OCI-LY1 (cell line): ENCODE data around the gene GLIS1.

ENCODE experiments used
- EZH2 ChIP-seq: fragments of 200-600 bp; sonication (generic), shearing (Covaris generic); IDR thresholded peaks from 2 replicates; pipeline ENCODE4 v1.8.0; 2017; ENCODE audit warnings: borderline replicate concordance, mixed run types, mild to moderate bottlenecking, antibody characterized with exemption, low read length, moderate library complexity, mixed read lengths
- TF ChIP-seq, protein P1 (sequence below): fragments of 200-600 bp; sonication (generic), shearing (Covaris generic); IDR thresholded peaks from 2 replicates; pipeline ENCODE4 v1.5.1; 2017; ENCODE audit warnings: mild to moderate bottlenecking, antibody characterized with exemption, low read length, moderate library complexity, mixed read lengths

DNA sequence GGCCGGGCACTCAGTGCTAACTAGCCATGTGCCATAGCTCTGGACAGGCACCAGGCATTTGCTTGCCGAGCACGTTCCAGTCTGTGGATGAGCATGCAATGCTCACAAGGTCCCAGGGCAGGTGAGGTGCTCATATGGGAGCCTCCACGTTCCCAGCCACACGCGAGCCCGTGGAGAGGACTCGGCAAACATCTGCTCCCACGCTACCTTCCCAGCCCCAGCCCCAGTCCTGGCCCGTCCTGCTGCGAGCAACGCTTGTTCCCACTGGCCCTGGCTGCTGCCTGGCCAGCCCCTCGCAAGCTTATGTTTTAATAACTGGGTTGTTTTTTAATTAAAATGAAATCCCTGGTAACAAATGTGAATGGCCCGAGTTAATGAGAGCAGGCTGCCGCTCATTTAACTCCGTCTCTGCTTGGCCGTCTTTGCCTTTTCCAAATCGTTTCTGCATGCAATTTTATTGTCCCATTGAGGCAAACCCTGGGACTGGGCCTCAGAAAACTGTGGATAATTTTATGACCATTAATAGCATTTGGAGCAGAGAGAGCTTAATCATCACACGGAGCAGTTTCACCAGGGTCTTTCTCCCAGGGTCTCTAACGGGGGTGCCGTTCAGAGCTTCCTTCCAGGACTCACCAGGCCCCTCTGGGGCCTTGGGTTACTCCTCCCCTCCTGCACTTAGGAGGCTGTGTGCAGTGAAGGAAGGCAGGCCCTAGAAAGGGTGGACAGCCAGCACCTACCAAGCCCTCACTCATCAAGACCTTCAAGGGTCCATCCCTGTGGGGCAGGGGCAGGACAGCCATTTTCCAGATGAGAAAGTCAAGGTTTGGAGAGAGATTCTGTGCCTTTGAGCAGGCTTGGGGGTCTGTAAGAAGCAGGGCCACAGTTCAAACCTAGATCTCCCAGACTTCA is 136.8 kb downstream of the GLIS1 start:
- TF ChIP-seq EZH2, result no peak
- TF ChIP-seq, protein P1, sequence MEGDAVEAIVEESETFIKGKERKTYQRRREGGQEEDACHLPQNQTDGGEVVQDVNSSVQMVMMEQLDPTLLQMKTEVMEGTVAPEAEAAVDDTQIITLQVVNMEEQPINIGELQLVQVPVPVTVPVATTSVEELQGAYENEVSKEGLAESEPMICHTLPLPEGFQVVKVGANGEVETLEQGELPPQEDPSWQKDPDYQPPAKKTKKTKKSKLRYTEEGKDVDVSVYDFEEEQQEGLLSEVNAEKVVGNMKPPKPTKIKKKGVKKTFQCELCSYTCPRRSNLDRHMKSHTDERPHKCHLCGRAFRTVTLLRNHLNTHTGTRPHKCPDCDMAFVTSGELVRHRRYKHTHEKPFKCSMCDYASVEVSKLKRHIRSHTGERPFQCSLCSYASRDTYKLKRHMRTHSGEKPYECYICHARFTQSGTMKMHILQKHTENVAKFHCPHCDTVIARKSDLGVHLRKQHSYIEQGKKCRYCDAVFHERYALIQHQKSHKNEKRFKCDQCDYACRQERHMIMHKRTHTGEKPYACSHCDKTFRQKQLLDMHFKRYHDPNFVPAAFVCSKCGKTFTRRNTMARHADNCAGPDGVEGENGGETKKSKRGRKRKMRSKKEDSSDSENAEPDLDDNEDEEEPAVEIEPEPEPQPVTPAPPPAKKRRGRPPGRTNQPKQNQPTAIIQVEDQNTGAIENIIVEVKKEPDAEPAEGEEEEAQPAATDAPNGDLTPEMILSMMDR, result no peak
